Muscle of leg (tissue), 11 donors: Measurements from ENCODE around the gene PEF1. TPM values are rescaled to one million over a fixed set of nuclear protein-coding genes. Genes with fewer than 3 reads are reported as not detected.

ENCODE experiments used
- DNase-seq: peaks from one replicate; pipeline ENCODE4 v3.0.0; 2013
- H3K27ac ChIP-seq: one replicate; pipeline ENCODE4 v1.5.1; 2013; ENCODE audit warnings: mild to moderate bottlenecking, low read length, control low read depth
- H3K27me3 ChIP-seq: one replicate; pipeline ENCODE4 v1.6.1; 2013; ENCODE audit warnings: low read length; ENCODE audit not compliant: control insufficient read depth, insufficient read depth
- H3K36me3 ChIP-seq: one replicate; pipeline ENCODE4 v1.6.1; 2013; ENCODE audit warnings: low read length; ENCODE audit not compliant: control insufficient read depth, insufficient read depth
- H3K4me1 ChIP-seq: one replicate; pipeline ENCODE4 v1.6.1; 2013; ENCODE audit warnings: low read length; ENCODE audit not compliant: control insufficient read depth, insufficient read depth
- H3K4me3 ChIP-seq: one replicate; pipeline ENCODE4 v1.5.1; 2013; ENCODE audit warnings: low read length, control low read depth
- H3K9me3 ChIP-seq: replicated peaks from 2 replicates; pipeline ENCODE4 v1.6.1; 2013; ENCODE audit warnings: low read depth, low read length; ENCODE audit not compliant: control insufficient read depth
- WGBS: methylation state at CpG from one replicate; pipeline ENCODE4 v1.1.5; 2013; ENCODE audit warnings: missing lambda C conversion rate; ENCODE audit not compliant: insufficient coverage; 5-methylcytosine and 5-hydroxymethylcytosine counted together
- polyA plus RNA-seq, 8 donors: library from polyadenylated mRNA; unstranded; fragments of 120-200 nt; gene quantifications; one replicate each; pipeline versions ENCODE4 v1.2.1 to v1.2.3, GENCODE V29; 2013; ENCODE audit warnings: inconsistent platforms in 1 of 8, low replicate concordance in 1 of 8; ENCODE audit not compliant: insufficient read length in 8 of 8, insufficient read depth in 1 of 8
- total RNA-seq: library from RNA; stranded (reverse); fragments of 120-200 nt; gene quantifications from one replicate; pipeline ENCODE4 v1.2.4, GENCODE V29; 2013

Gene PEF1
- total and polyA plus RNA-seq, 9 donors: 34.2 to 46.6 (median 42.2) TPM

DNA sequence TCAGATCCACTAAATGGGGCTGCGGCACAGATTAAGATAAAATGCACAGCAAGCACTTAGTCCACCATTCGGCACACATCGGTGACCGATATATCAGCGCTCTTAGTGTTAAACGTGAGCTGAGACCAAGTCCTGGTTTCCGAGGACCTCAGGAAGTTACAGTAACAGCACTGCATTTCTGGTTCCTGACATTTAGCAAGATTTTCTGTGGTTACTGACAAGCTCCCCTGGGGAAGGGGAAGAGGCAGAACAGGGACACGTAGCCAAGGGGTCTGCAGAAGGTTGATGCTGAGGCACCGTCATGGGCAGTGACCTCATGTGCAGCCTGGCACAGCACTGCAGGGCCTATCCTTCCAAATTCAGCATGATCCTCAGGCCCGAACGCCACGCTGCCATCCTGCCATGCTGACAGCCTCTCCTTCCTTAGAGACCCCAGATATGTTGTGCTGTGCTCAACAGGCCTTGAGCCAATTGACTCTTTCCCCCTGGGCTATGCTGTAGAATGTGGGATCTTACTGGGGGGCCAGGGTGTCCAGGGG, 13.4 kb upstream of the PEF1 start:
- WGBS: 84% methylated on average over 8 of the region's 12 CpGs
- no peak for DNase-seq
- H3K27me3 ChIP-seq: no peaks in the 10 kb centered on the region
- peaks cover 31% of the 10 kb centered on the region for H3K4me1 ChIP-seq
- H3K9me3 ChIP-seq: no peaks in the 10 kb centered on the region
- H3K4me3 ChIP-seq: no peak overlapping the region
- H3K36me3 ChIP-seq: peaks cover 85% of the 10 kb centered on the region
- H3K27ac ChIP-seq: peak overlapping the region; percentile 48

DNA sequence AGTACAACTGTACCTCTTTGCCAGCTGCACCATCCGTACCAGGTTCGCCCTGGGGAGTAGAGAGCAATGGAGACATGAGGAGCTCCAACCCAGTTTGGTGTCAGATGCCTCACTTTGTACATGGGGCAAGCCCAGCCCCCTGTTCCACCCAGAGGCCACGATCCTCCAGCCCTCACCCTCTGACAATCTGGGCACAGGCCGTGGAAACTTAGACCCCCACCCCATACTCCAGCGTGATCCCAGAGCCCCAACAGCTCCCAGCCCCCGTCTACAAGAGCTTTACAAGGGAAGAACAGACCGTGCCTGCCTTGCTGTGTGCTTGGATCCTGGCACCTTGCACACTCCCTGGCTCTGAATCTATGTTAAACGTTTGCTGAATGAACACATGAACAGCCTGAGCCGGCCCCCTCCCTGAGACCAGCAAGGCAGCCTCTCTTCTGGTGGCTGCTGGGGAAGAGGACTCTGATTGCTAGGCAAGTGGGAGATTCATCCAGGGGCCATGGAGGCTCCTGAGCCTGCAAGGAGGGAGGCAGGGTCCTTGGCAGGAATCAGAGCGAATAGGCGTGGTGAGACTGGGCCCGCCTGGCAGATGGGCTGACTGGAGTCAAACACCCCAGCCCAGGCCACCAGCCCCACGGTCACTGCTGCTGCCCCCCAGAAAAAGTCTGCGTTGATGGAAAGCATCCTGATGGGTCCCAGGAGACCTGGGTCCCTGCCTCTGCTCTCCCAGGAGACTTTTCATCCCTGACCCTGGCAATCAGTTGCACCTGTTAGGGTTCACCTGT, 12.5 kb upstream of the PEF1 start:
- Histone ChIP-seq H3K27ac (no peak overlapping the region), H3K9me3 (no peaks in the 10 kb centered on the region), H3K27me3 (no peaks in the 10 kb centered on the region), H3K4me3 (no peak overlapping the region), H3K36me3 (peaks cover 88% of the 10 kb centered on the region), H3K4me1 (peaks cover 31% of the 10 kb centered on the region)
- no peak for DNase-seq
- 65% methylated on average over 12 of the region's 14 CpGs for WGBS

DNA sequence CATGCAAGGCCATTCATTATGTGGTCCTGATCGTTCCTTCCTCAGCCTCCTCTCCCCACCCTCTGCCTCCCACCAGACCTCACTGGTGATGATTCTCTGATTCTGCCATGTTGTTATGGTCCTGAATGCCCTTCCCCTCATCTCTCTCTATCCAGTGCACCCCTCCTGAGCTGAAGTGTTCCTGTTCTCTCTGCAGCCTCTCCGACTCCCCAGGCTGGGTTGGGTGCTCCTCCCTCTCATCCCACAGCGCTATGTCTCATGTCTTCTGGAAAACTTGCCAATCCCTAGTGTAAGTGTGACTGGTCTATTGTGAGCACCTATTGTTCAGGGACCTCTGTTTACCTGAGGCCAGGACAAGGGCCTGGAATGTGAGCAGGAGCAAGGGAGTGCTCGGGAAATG, 11.1 kb upstream of the PEF1 start:
- H3K4me3 ChIP-seq: no peak overlapping the region
- 20% methylated on average over 1 of the region's 4 CpGs for WGBS
- H3K27ac ChIP-seq: no peak overlapping the region
- H3K27me3 ChIP-seq: no peaks in the 10 kb centered on the region
- H3K9me3 ChIP-seq: no peaks in the 10 kb centered on the region
- H3K4me1 ChIP-seq: peaks cover 35% of the 10 kb centered on the region
- DNase-seq: peak; percentile 11
- H3K36me3 ChIP-seq: peaks cover 83% of the 10 kb centered on the region

DNA sequence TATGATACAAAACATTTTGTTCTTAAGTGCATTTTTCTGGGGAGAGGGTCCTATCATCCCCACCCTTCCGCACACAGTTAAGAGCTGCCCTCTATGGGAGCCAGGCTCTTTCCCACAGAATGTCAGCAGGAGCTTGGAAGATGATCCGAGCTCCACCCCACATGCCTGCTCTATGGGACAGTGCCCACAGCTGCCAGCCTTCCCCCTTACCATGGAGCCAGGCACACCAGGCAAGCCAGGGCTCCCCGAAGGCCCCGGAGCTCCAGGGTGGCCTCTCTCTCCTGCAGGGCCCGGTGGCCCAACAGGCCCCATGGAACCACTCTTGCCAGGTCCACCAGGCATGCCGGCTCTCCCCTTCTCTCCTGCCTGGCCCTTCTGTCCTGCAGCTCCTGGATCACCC, 10.4 kb upstream of the PEF1 start:
- H3K4me1 ChIP-seq: peaks cover 35% of the 10 kb centered on the region
- H3K4me3 ChIP-seq: no peak overlapping the region
- peak overlapping the region; percentile 29 for H3K27ac ChIP-seq
- DNase-seq: no peak
- peaks cover 77% of the 10 kb centered on the region for H3K36me3 ChIP-seq
- no peaks in the 10 kb centered on the region for H3K9me3 ChIP-seq
- H3K27me3 ChIP-seq: no peaks in the 10 kb centered on the region
- WGBS: 88% methylated on average over 6 of the region's 6 CpGs

DNA sequence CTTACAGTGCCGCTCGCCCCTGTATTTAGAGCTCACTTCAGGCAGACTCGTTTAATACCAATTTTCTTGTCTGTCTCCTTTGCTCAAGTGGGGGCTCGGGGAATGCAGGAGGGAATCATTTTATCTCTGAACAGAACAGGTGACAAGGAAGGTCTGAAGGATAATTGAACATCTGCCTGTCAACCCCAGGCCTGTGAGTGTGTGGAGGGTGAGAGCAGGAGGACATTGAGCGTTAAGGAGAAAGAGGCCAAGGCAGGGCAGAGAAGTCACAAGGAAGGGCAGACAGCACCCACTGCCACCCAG, 9.7 kb upstream of the PEF1 start:
- no peak for DNase-seq
- WGBS: 86% methylated on average over 4 of the region's 5 CpGs
- Histone ChIP-seq H3K4me1 (peaks cover 36% of the 10 kb centered on the region), H3K27ac (no peak overlapping the region), H3K27me3 (no peaks in the 10 kb centered on the region), H3K36me3 (peaks cover 71% of the 10 kb centered on the region), H3K4me3 (no peak overlapping the region), H3K9me3 (no peaks in the 10 kb centered on the region)

DNA sequence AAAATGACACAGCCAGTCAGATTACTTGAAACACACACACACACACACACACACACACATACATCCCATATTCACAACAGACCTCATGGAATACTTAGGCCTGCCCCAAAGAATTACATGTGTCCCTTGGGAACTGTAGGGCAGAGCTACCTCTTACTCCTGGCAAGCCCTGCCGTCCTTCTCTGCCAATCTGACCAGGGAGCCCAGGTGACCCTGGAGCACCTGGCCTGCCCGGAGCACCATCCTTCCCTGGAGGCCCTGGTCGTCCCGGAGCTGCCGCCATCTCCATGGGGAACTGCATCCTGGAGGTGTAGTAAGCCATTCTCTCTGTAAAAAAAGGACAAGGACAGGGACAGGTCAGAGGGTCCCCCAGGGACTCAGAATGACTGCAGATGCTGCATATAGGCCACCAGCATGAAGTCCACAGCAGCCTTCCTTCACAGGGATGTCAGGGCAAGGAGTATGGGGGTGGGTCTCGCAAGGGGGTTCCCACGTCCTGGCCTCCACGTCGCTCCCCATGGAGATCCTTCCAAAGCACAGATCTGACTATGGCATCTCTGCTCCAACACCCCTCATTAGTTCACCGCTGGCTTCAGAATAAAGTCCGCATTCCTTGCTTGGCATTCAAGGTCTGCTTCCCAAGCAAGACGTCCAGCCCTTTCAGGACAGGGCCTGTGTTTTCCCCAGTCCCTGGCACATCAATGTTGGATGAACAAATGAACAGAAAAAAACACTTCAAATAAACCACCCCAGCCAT, 9.2 kb upstream of the PEF1 start:
- H3K27ac ChIP-seq: no peak overlapping the region
- no peaks in the 10 kb centered on the region for H3K9me3 ChIP-seq
- H3K4me3 ChIP-seq: no peak overlapping the region
- H3K4me1 ChIP-seq: peaks cover 34% of the 10 kb centered on the region
- peak; percentile 19 for DNase-seq
- H3K27me3 ChIP-seq: no peaks in the 10 kb centered on the region
- 83% methylated on average over 9 of the region's 12 CpGs for WGBS
- peaks cover 68% of the 10 kb centered on the region for H3K36me3 ChIP-seq

DNA sequence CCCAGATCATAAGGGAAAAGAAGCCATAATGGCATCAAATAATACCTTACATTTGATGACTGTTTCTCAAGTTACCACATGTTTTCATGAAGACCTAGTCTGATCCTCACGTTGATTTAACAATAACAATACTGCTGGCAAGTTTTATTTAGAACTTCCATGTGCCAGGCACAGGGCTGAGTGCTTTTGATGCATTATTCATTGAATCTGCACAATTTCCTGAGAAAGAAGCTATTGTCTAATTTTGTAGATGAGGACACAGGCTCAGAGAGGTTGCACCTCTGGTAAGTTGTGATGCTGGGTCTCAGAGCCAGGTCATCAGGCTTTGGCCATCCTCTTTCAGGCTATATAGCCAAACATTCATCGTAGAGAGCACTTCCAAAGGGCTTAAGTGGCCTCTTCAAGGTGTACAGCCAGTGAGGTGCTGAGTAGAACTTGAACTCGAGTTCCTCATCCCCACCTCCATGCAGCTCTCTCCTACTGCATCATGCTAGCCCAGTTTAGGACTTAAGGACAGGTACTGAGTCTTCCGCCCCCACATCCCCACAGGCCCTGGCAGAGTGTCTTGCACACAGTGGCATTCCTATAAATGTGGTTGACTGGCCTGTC, 8.3 kb upstream of the PEF1 start:
- Histone ChIP-seq H3K9me3 (no peaks in the 10 kb centered on the region), H3K27me3 (no peaks in the 10 kb centered on the region), H3K4me1 (peaks cover 37% of the 10 kb centered on the region), H3K27ac (no peak overlapping the region), H3K4me3 (no peak overlapping the region), H3K36me3 (peaks cover 60% of the 10 kb centered on the region)
- 100% methylated on average over 1 of the region's 4 CpGs for WGBS
- peak; percentile 5 for DNase-seq

DNA sequence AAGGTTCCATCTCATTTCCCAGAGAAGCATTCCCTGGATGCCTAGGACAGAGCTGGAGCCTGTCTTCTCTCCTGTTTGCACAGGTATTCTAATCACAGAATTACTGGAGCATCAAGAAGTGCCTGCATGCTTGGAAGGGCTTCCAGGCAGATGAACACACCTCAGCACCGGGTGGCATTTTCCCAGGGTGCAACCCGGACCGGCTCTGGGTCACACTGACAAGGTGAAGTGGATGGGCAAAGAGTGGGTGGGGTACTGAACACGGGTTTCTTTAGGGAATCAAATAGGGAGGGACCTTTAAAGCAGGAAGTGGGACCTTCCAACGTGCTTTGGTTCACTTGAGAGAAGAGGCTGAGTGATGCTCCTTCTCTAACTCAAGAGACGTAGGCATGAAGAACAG, 7.1 kb upstream of the PEF1 start:
- WGBS: 52% methylated on average over 5 of the region's 6 CpGs
- H3K4me3 ChIP-seq: no peak overlapping the region
- no peak overlapping the region for H3K27ac ChIP-seq

DNA sequence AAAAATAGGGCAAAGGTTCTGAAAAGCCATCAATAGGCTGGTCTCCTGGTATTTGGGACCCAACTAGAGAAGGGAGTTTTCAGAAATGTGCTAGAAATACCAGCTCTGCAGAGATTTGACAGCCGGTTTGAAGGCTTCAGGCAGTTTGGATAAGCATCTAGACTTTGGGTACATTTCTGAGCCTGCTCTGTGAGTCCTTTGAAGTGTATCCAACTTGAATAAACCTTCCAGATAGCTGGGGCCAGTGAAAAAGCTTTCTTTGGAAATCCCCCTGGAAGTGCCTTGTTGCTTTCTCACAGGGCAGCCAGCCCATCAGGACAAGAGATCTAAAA, 6.4 kb upstream of the PEF1 start:
- Histone ChIP-seq H3K27me3 (no peaks in the 10 kb centered on the region), H3K27ac (peak overlapping the region; percentile 63), H3K36me3 (peaks cover 44% of the 10 kb centered on the region), H3K4me3 (no peak overlapping the region), H3K9me3 (no peaks in the 10 kb centered on the region), H3K4me1 (peaks cover 40% of the 10 kb centered on the region)
- WGBS: 17% methylated on average over 1 of the region's 1 CpG
- peak; percentile 61 for DNase-seq

More for the DNA sequence above, 7.1 kb upstream of the PEF1 start:
- Histone ChIP-seq H3K9me3 (no peaks in the 10 kb centered on the region), H3K27me3 (no peaks in the 10 kb centered on the region), H3K36me3 (peaks cover 50% of the 10 kb centered on the region), H3K4me1 (peaks cover 42% of the 10 kb centered on the region)
- peak; percentile 4 for DNase-seq
